GM23248 (cell line): ENCODE results near the gene SLC7A4.

Experiments
- EZH2 ChIP-seq: fragments of 200-600 bp; sonication (generic); IDR thresholded peaks from 2 replicates; pipeline ENCODE4 v1.6.1; 2018; ENCODE audit warnings: antibody characterized with exemption, mild to moderate bottlenecking; ENCODE audit not compliant: insufficient read depth, poor library complexity, severe bottlenecking
- EZH2phosphoT487 ChIP-seq: fragments of 200-600 bp; sonication (generic); IDR thresholded peaks from 2 replicates; pipeline ENCODE4 v1.6.1; 2018; ENCODE audit warnings: antibody characterized with exemption, moderate library complexity, mild to moderate bottlenecking, low read depth; ENCODE audit not compliant: insufficient read depth

DNA sequence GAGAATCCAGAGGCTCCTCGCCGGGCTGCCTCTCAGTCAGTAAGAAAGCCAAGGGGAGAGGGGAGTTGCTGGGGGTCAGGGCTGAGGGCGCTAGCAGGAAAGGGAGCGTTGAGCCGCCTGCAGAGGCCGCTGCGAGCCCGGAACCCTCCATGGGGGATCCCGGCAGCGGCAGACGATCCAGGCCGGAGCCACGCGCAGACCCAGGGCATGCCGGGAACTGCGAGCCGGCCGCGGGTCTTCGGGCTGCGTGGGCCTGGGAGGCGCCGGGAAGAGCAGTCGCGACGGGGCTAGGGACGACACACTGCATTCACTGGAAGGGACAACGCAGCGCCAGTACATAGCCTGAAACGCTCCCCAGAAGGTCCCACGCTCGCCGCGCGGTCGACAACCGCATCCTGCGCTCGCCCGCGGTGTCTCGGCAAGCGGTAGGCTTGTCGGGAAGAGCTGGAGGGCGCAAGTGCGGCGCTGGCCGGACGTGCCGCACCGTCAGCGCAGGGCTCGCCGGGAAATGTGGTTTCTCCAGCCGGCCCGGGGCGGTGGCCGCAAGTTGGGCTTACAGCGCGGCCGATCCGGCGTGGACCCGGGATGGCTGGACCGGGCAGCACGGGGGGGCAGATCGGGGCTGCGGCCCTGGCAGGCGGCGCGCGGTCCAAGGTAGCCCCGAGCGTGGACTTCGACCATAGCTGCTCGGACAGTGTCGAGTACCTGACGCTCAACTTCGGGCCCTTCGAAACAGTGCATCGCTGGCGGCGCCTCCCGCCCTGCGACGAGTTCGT lies 50.4 kb downstream of the SLC7A4 start, which contains the start of gene LZTR1:
- TF ChIP-seq EZH2: no peak
- no peak for TF ChIP-seq EZH2phosphoT487
